SK-N-SH (cell line): ENCODE data around the gene MAP2.

ENCODE experiments used
- CTCF ChIP-seq: fragments of 200-600 bp; sonication (generic); IDR thresholded peaks from 2 replicates; pipeline ENCODE4 v1.6.1; 2017; ENCODE audit warnings: antibody characterized with exemption, mild to moderate bottlenecking, moderate library complexity
- EZH2phosphoT487 ChIP-seq: fragments of 200-600 bp; sonication (generic); IDR thresholded peaks from 2 replicates; pipeline ENCODE4 v1.6.1; 2017; ENCODE audit warnings: low read depth, mixed run types, mild to moderate bottlenecking, antibody characterized with exemption, moderate library complexity, borderline replicate concordance
- GABPA ChIP-seq: IDR thresholded peaks from 2 replicates; pipeline ENCODE4 v1.4.0; 2012; ENCODE audit warnings: low read depth, mild to moderate bottlenecking
- JUND ChIP-seq: IDR thresholded peaks from 2 replicates; pipeline ENCODE4 v1.4.0; 2012
- MXI1 ChIP-seq: IDR thresholded peaks from 2 replicates; pipeline ENCODE4 v1.6.1; 2012; ENCODE audit warnings: mild to moderate bottlenecking, low read depth, low read length, improper control_type of control experiment
- POLR2AphosphoS5 ChIP-seq: IDR thresholded peaks from 2 replicates; pipeline ENCODE4 v1.6.1; 2012; ENCODE audit warnings: low read depth, low read length
- RAD21 ChIP-seq: IDR thresholded peaks from 2 replicates; pipeline ENCODE4 v1.6.1; 2012; ENCODE audit warnings: mild to moderate bottlenecking, low read length
- REST ChIP-seq: IDR thresholded peaks from 2 replicates; pipeline ENCODE4 v1.6.1; 2012; ENCODE audit warnings: mild to moderate bottlenecking, low read depth, low read length, moderate library complexity
- TAF1 ChIP-seq: IDR thresholded peaks from 2 replicates; pipeline ENCODE4 v1.6.1; 2012; ENCODE audit warnings: low read depth, mild to moderate bottlenecking, low read length, moderate library complexity, borderline replicate concordance
- USF2 ChIP-seq: fragments of 150-350 bp; IDR thresholded peaks from 2 replicates; pipeline ENCODE4 v1.6.1; 2017; ENCODE audit warnings: antibody characterized with exemption, low read length, low read depth, borderline replicate concordance
- YY1 ChIP-seq: IDR thresholded peaks from 2 replicates; pipeline ENCODE4 v1.4.0; 2012; ENCODE audit warnings: low read depth, mild to moderate bottlenecking
- ZBTB33 ChIP-seq: IDR thresholded peaks from 2 replicates; pipeline ENCODE4 v1.4.0; 2012; ENCODE audit warnings: low read depth, borderline replicate concordance

- peak; percentile 54 for TF ChIP-seq RAD21
- peak; percentile 67 for TF ChIP-seq CTCF
- TF ChIP-seq GABPA, result no peak
- TF ChIP-seq TAF1, result no peak
- TF ChIP-seq USF2, result no peak
- no peak for TF ChIP-seq YY1
- TF ChIP-seq REST, result no peak
- TF ChIP-seq JUND, result no peak
- TF ChIP-seq EZH2phosphoT487, result no peak
- no peak for TF ChIP-seq ZBTB33
- no peak for TF ChIP-seq MXI1
- no peak for TF ChIP-seq POLR2AphosphoS5
These were observed 153.8 kb downstream of the MAP2 start for GRCh38 chr2:209577376-209578357.
